Fibroblast of lung (primary cell): ENCODE measurements around the gene SH3BGRL2. TPM values are rescaled to one million over a fixed set of nuclear protein-coding genes. Genes with fewer than 3 reads are reported as not detected.

Experiments used
- DNase-seq, 2 donors: peaks; one replicate each; pipeline versions ENCODE4 v3.0.0 to v3.0.0-alpha.2; 2010; ENCODE audit warnings: low read depth in 2 of 2
- H2AFZ ChIP-seq: 2 replicates; pipeline ENCODE4 v1.5.1; 2012; ENCODE audit warnings: low read length, control low read depth, inconsistent platforms
- H3K27ac ChIP-seq: 2 replicates; pipeline ENCODE4 v1.5.1; 2011; ENCODE audit warnings: low read length, control low read depth; ENCODE audit not compliant: insufficient read depth
- H3K27me3 ChIP-seq: 2 replicates; pipeline ENCODE4 v1.5.1; 2011; ENCODE audit warnings: mild to moderate bottlenecking, low read length; ENCODE audit not compliant: control insufficient read depth, insufficient read depth
- H3K36me3 ChIP-seq: 2 replicates; pipeline ENCODE4 v1.5.1; 2011; ENCODE audit warnings: low read length; ENCODE audit not compliant: control insufficient read depth, insufficient read depth
- H3K4me1 ChIP-seq: 2 replicates; pipeline ENCODE4 v1.5.1; 2011; ENCODE audit warnings: low read length; ENCODE audit not compliant: control insufficient read depth, insufficient read depth; ENCODE audit errors: extremely low read depth
- H3K4me2 ChIP-seq: 2 replicates; pipeline ENCODE4 v1.5.1; 2011; ENCODE audit warnings: low read length, control low read depth; ENCODE audit not compliant: insufficient read depth; ENCODE audit errors: extremely low read depth
- H3K4me3 ChIP-seq, 4 experiments: fragments of 200-600 bp in 1 of 4; sonication (generic) in 1 of 4; replicated peaks in 1 of 4; 2 replicates each; pipeline ENCODE4 v1.5.1; 2011 to 2016; ENCODE audit warnings: low read length in 4 of 4, low read depth in 3 of 4, mild to moderate bottlenecking in 3 of 4, control low read depth in 2 of 4, inconsistent platforms in 1 of 4, mixed read lengths in 1 of 4; ENCODE audit not compliant: insufficient read depth in 1 of 4; ENCODE audit errors: control extremely low read depth in 1 of 4
- H3K79me2 ChIP-seq: 2 replicates; pipeline ENCODE4 v1.5.1; 2012; ENCODE audit warnings: mild to moderate bottlenecking, low read length, inconsistent platforms; ENCODE audit not compliant: control insufficient read depth, insufficient read depth
- H3K9ac ChIP-seq: 2 replicates; pipeline ENCODE4 v1.5.1; 2011; ENCODE audit warnings: mild to moderate bottlenecking, low read length, control low read depth; ENCODE audit not compliant: insufficient read depth
- H3K9me3 ChIP-seq: 2 replicates; pipeline ENCODE4 v1.5.1; 2012; ENCODE audit warnings: low read depth, low read length; ENCODE audit not compliant: control insufficient read depth, insufficient read depth
- H4K20me1 ChIP-seq: 2 replicates; pipeline ENCODE4 v1.5.1; 2011; ENCODE audit warnings: low read length; ENCODE audit not compliant: control insufficient read depth, insufficient read depth; ENCODE audit errors: extremely low read depth
- CTCF ChIP-seq, 2 donors: IDR thresholded peaks in 1 of 2; conservative IDR thresholded peaks in 1 of 2; 1 replicate in 1 of 2; 2 replicates in 1 of 2; pipeline ENCODE4 v1.5.1; 2011 to 2012; ENCODE audit warnings: low read length in 2 of 2, control low read depth in 1 of 2, inconsistent platforms in 1 of 2, low read depth in 1 of 2, mild to moderate bottlenecking in 1 of 2
- EZH2 ChIP-seq: IDR thresholded peaks from 2 replicates; pipeline ENCODE4 v1.5.1; 2012; ENCODE audit warnings: low read length, control low read depth, mild to moderate bottlenecking; ENCODE audit errors: missing control alignments
- polyA plus RNA-seq, 2 donors: library from polyadenylated mRNA; depleted of rRNA in 1 of 2; stranded (reverse) in 1 of 2; unstranded in 1 of 2; fragments of >200 nt; gene quantifications; 2 replicates each; pipeline ENCODE4 v1.2.1, GENCODE V29; 2011 to 2012; ENCODE audit warnings: missing spikeins in 1 of 2
- total RNA-seq: library from RNA; depleted of rRNA; stranded (reverse); fragments of >200 nt; gene quantifications from 2 replicates; pipeline ENCODE4 v1.2.1, GENCODE V29; 2014

Gene SH3BGRL2
- total and polyA plus RNA-seq, 2 donors (not counting 1 experiment from before 2014, with no cell fraction given): 1.5 to 4.3 TPM

GRCh38 chr6:79694156-79694555, 63.0 kb downstream of the SH3BGRL2 start:
- H3K79me2 ChIP-seq: no peaks in the 10 kb centered on the region
- H3K9ac ChIP-seq: no peak overlapping the region
- no peaks in the 10 kb centered on the region for H3K9me3 ChIP-seq
- no peaks in the 10 kb centered on the region for H3K27me3 ChIP-seq
- H3K27ac ChIP-seq: no peak overlapping the region
- TF ChIP-seq CTCF (conservative IDR thresholded peaks at IDR 0.05 in 1 of 2, IDR thresholded peaks at IDR 0.05 in 1 of 2; ENCODE audit: low read depth in 1 of 2, low read length in 2 of 2) (no peak), EZH2 (no peak)
- no peak for DNase-seq
- no peak overlapping the region for H3K4me2 ChIP-seq
- no peak overlapping the region for H3K4me3 ChIP-seq
- no peaks in the 10 kb centered on the region for H3K36me3 ChIP-seq
- H3K4me1 ChIP-seq: no peaks in the 10 kb centered on the region
- no peak overlapping the region for H2AFZ ChIP-seq
- H4K20me1 ChIP-seq: no peaks in the 10 kb centered on the region

GRCh38 chr6:79694623-79695343, 63.7 kb downstream of the SH3BGRL2 start:
- H3K4me2 ChIP-seq: no peak overlapping the region
- no peak overlapping the region for H3K9ac ChIP-seq
- DNase-seq: peak in 1 of 2 donors; percentile 10

GRCh38 chr6:79697430-79697829, 66.3 kb downstream of the SH3BGRL2 start:
- Histone ChIP-seq H3K4me1 (no peaks in the 10 kb centered on the region), H4K20me1 (no peaks in the 10 kb centered on the region), H2AFZ (no peak overlapping the region), H3K79me2 (no peaks in the 10 kb centered on the region), H3K4me3 (no peak overlapping the region), H3K27ac (no peak overlapping the region), H3K27me3 (no peaks in the 10 kb centered on the region), H3K36me3 (no peaks in the 10 kb centered on the region), H3K9ac (no peak overlapping the region), H3K9me3 (no peaks in the 10 kb centered on the region), H3K4me2 (no peak overlapping the region)
- no peak for DNase-seq
- no peak for TF ChIP-seq CTCF (conservative IDR thresholded peaks at IDR 0.05 in 1 of 2, IDR thresholded peaks at IDR 0.05 in 1 of 2; ENCODE audit: low read depth in 1 of 2, low read length in 2 of 2)

More at GRCh38 chr6:79694623-79695343, 63.7 kb downstream of the SH3BGRL2 start:
- TF ChIP-seq EZH2 (no peak), CTCF (conservative IDR thresholded peaks at IDR 0.05 in 1 of 2, IDR thresholded peaks at IDR 0.05 in 1 of 2; ENCODE audit: low read depth in 1 of 2, low read length in 2 of 2) (peak; percentile 12 to 29)
- Histone ChIP-seq H3K27ac (no peak overlapping the region), H3K36me3 (no peaks in the 10 kb centered on the region), H2AFZ (no peak overlapping the region), H3K4me1 (no peaks in the 10 kb centered on the region), H4K20me1 (no peaks in the 10 kb centered on the region), H3K27me3 (no peaks in the 10 kb centered on the region), H3K4me3 (no peak overlapping the region), H3K79me2 (no peaks in the 10 kb centered on the region), H3K9me3 (no peaks in the 10 kb centered on the region)
